ENCODE data around the gene CT55.
"Not testable (repeated sequence)": the region's sequence is repeated elsewhere in the genome, so short reads cannot be mapped to it uniquely, and the experiment has no call there.

Gene CT55, protein sequence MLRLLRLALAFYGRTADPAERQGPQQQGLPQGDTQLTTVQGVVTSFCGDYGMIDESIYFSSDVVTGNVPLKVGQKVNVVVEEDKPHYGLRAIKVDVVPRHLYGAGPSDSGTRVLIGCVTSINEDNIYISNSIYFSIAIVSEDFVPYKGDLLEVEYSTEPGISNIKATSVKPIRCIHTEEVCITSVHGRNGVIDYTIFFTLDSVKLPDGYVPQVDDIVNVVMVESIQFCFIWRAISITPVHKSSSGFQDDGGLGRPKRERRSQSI

DNA sequence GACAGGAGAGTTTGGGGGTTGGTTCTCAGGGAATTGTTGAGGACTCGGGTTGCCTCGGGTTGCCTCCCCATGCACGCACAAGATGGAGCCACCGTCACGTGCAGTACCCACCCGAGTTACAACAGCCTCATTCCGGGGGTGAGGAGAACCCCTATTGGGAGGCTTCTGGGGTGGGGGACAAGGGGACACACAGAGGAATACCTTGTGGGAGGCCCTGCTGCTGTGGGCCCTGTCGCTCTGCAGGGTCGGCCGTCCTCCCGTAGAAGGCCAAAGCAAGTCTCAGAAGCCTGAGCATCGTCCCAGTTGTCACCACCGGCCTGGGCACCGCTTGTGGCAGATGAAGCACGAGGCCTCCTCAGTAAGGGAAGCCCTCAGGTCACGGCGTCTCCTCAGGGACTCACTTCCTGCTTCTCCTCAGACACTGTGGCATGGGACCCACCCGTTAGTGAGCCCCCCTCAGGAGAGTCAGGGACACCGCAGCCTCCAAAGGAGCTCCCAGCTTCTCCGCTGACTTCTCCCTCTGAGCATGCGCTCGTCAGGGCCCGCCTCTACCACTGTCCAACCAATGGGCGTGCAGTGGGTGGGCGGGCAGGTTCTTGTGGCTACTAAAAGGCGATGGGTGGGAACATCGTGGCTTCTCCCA lies at the start of gene CT55:
TSS of gene CT55 (minus strand) at position 522 of the 643 bp plus-strand sequence. CDS start at position 295, 227 bp downstream.
- Mint-ChIP-seq H3K36me3 (ENCODE audit: insufficient read depth) (no peaks in the 10 kb centered on the region), H3K27ac (ENCODE audit: low read depth) (no peak within 1 kb of the TSS), H3K4me1 (peaks cover 5% of the 10 kb centered on the region), H3K4me3 (no peak within 1 kb of the TSS), H3K27me3 (peaks cover 16% of the 10 kb centered on the region), H3K9me3 (no peaks in the 10 kb centered on the region)
- ATAC-seq (replicated peaks; ENCODE audit: extremely low read depth, poor library complexity, severe bottlenecking), result no peak
- DNase-seq (ENCODE audit: low spot score in 2 of 2), result no peak

DNA sequence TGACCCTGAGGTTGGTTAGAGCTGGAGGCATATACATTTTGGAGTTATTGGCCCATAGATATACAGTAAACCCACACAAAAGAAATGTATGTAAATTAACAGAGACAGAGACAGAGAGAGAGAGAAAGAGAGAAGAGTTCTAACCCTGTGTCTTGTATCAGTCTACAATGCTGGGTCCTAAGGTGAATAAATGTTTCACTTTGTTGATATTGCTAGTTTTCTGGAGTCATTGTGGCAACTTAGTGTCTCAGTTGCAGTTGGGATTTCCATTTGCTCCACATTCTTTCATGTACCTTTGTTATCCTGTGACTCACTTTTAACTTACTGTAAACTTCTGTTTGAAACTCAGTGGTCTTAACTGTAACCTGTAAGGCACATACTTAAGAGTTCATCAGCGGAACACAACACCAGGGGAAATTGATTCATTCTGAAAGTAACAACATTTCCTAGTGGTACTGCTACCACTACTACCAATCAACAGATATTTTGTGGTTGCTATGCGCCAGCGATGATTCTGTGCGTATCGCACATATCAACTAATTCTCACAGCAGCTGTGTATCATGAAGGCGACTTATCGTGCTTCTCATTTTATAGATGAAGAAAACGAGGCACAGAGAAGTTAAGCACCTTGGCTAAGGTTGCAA lies 42.1 kb upstream of the CT55 start:
- no peak for DNase-seq (ENCODE audit: low spot score in 2 of 2)
- H3K9me3 Mint-ChIP-seq, result no peaks in the 10 kb centered on the region
- ATAC-seq (replicated peaks; ENCODE audit: extremely low read depth, poor library complexity, severe bottlenecking), result peak; percentile 40
- H3K4me3 Mint-ChIP-seq, result no peak overlapping the region
- H3K27ac Mint-ChIP-seq (ENCODE audit: low read depth), result no peak overlapping the region
- H3K36me3 Mint-ChIP-seq (ENCODE audit: insufficient read depth), result no peaks in the 10 kb centered on the region
- no peaks in the 10 kb centered on the region for H3K4me1 Mint-ChIP-seq
- peaks cover 10% of the 10 kb centered on the region for H3K27me3 Mint-ChIP-seq

DNA sequence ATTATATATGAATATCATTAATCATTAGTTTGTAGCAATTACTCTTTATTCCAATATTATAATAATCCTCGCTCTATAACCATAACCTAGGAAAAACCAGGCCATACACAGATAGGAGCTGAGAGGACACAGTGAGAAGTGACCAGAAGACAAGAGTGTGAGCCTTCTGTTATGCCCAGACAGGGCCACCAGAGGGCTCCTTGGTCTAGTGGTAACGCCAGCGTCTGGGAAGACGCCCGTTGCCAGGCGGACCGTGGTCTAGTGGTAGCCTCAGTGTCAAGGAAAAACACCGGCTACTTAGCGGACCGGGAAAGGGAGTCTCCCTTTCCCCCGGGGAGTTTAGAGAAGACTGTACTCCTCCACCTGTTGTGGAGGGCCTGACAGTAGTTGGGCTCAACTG lies 35.2 kb upstream of the CT55 start:
- H3K9me3 Mint-ChIP-seq; DNase-seq (ENCODE audit: low spot score in 2 of 2); H3K27ac Mint-ChIP-seq (ENCODE audit: low read depth); H3K36me3 Mint-ChIP-seq (ENCODE audit: insufficient read depth); ATAC-seq (replicated peaks; ENCODE audit: extremely low read depth, poor library complexity, severe bottlenecking); H3K4me3 Mint-ChIP-seq; H3K4me1 Mint-ChIP-seq: not testable (repeated sequence)
- peaks cover 26% of the 10 kb centered on the region for H3K27me3 Mint-ChIP-seq

DNA sequence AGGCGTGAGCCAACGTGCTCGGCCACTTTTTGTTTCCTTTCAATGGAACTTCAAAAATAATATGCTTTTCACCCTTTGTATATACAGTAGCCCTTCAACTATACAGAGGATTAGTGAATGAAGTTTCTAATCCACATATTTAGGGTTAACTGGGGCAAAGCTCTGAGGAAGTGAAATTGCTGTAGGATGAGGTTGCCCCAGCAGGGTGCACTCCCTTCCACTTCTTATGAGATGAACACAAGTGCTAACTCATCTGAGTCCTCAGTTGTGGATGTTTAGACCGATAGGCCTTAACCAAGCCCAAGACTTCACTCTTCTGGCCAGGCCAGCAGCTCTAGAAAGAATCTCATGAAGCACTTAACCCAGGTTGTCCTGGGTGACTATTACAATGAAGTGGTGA lies 29.1 kb upstream of the CT55 start:
- peaks cover 34% of the 10 kb centered on the region for H3K27me3 Mint-ChIP-seq
- no peaks in the 10 kb centered on the region for H3K36me3 Mint-ChIP-seq (ENCODE audit: insufficient read depth)
- no peak overlapping the region for H3K27ac Mint-ChIP-seq (ENCODE audit: low read depth)
- H3K4me3 Mint-ChIP-seq, result no peak overlapping the region
- DNase-seq (ENCODE audit: low spot score in 2 of 2), result no peak
- no peaks in the 10 kb centered on the region for H3K4me1 Mint-ChIP-seq
- ATAC-seq (replicated peaks; ENCODE audit: extremely low read depth, poor library complexity, severe bottlenecking), result no peak
- no peaks in the 10 kb centered on the region for H3K9me3 Mint-ChIP-seq

DNA sequence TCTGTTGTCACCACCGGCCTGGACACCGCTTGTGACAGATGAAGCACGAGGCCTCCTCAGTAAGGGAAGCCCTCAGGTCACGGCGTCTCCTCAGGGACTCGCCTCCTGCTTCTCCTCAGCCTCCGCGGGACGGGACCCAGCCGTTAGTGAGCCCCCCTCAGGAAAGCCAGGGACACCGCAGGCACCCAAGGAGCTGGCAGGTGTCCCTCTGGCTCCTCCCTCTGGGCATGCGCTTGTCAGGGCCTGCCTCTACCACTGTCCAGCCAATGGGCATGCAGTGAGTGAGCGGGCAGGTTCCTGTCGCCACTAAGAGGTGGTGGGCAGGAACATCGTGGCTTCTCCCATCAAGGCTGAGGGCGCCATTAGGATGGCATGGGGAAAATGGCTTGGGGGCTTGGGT lies 23.5 kb upstream of the CT55 start:
- peaks cover 19% of the 10 kb centered on the region for H3K27me3 Mint-ChIP-seq
- no peak for DNase-seq (ENCODE audit: low spot score in 2 of 2)
- no peaks in the 10 kb centered on the region for H3K9me3 Mint-ChIP-seq
- no peaks in the 10 kb centered on the region for H3K4me1 Mint-ChIP-seq
- H3K27ac Mint-ChIP-seq (ENCODE audit: low read depth), result no peak overlapping the region
- ATAC-seq (replicated peaks; ENCODE audit: extremely low read depth, poor library complexity, severe bottlenecking), result no peak
- no peaks in the 10 kb centered on the region for H3K36me3 Mint-ChIP-seq (ENCODE audit: insufficient read depth)
- no peak overlapping the region for H3K4me3 Mint-ChIP-seq

DNA sequence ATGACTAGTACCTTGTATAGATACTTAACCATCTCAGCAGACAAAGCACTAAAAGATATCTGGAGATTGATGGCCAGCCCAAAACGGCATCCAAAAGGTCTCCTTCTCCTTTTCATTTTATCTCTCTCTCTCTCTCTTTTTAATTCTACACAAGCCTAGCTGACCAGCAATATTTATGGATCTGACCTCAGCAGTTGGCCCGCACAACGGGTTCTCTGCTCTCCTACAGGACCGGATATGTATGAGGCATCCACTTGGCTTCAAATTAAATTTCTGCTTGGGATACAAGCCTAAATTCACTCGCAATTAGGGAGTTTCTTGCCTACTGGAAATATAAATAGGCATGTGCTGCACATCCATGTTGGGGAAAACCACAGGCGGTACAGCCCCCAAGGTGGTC lies 22.5 kb upstream of the CT55 start:
- H3K36me3 Mint-ChIP-seq (ENCODE audit: insufficient read depth), result no peaks in the 10 kb centered on the region
- ATAC-seq (replicated peaks; ENCODE audit: extremely low read depth, poor library complexity, severe bottlenecking) (no peak), DNase-seq (ENCODE audit: low spot score in 2 of 2) (no peak)
- no peak overlapping the region for H3K27ac Mint-ChIP-seq (ENCODE audit: low read depth)
- no peaks in the 10 kb centered on the region for H3K4me1 Mint-ChIP-seq
- H3K4me3 Mint-ChIP-seq, result no peak overlapping the region
- H3K27me3 Mint-ChIP-seq, result peaks cover 28% of the 10 kb centered on the region
- no peaks in the 10 kb centered on the region for H3K9me3 Mint-ChIP-seq

DNA sequence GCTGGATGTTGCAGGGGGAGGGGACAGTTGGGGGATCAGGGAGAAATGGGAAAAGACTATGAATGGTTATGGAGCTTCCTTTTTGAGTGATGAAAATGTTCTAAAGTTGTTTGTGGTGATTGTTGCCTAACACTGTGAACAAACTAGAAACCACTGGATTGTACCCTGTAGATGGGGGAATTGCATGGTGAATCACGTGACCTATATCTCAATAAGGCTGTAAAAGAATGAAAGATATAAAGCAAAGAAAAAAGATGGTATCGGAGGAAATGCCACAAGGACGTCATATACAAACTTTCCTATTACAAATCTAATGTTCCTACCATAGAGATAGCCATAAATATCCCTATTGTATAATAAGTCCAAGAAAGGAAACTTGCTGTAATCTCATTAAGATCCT lies 20.6 kb upstream of the CT55 start:
- Mint-ChIP-seq H3K27me3 (peaks cover 35% of the 10 kb centered on the region), H3K9me3 (no peaks in the 10 kb centered on the region), H3K4me3 (no peak overlapping the region), H3K4me1 (no peaks in the 10 kb centered on the region), H3K27ac (ENCODE audit: low read depth) (no peak overlapping the region), H3K36me3 (ENCODE audit: insufficient read depth) (no peaks in the 10 kb centered on the region)
- no peak for ATAC-seq (replicated peaks; ENCODE audit: extremely low read depth, poor library complexity, severe bottlenecking)
- DNase-seq (ENCODE audit: low spot score in 2 of 2), result no peak

DNA sequence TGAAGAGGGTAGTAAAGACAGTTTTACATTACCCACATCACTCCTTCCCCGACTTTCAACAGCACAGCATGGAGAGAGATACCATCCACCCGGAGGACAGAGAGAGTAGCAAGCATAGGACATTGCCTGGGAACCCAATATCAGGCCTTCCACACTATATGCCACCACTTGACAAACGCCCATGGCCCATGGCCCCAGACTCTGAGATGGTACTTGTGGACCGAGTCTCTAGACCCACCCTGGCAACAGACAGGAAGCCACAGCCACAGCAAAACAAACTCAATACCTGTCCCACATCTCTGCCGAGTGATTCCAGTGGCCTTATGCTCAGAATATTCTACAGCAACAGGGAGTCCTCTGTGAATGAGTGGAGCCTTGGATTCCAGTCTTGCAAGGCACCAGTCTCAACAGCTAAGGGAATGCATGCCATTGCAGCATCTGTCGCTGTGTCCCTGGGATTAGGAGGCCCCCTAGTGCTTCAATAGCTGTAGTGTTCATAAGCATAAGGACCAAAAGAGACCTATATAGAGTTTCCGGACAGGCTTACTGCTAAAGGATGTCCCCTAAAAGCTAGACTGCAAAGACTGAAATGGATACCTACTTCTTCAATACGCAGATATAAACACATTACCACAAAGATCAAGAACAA lies 14.7 kb upstream of the CT55 start:
- H3K27ac Mint-ChIP-seq (ENCODE audit: low read depth), result no peak overlapping the region
- no peaks in the 10 kb centered on the region for H3K4me1 Mint-ChIP-seq
- H3K36me3 Mint-ChIP-seq (ENCODE audit: insufficient read depth), result no peaks in the 10 kb centered on the region
- ATAC-seq (replicated peaks; ENCODE audit: extremely low read depth, poor library complexity, severe bottlenecking), result peak; percentile 60
- no peaks in the 10 kb centered on the region for H3K9me3 Mint-ChIP-seq
- peaks cover 71% of the 10 kb centered on the region for H3K27me3 Mint-ChIP-seq
- no peak for DNase-seq (ENCODE audit: low spot score in 2 of 2)
- H3K4me3 Mint-ChIP-seq, result no peak overlapping the region

DNA sequence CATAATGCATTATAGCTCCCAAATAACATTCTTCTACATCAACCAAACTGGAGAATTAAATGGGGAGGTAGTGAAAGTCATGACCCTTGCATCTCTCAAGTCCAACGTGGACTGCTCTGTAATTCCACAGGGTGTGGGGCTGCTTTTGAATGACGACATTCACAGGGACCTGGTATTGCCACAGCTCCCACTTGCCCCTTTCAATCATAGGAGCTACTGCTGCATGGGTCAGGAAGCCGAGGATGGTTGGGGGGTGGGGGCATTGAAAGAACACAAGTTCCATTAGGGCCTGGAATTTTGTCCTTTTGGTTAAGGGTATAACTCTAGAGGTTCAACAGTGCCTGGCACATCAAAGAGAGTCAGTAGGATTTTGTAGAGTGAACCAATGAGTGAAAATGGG lies 7.4 kb upstream of the CT55 start:
- H3K27me3 Mint-ChIP-seq, result peaks cover 31% of the 10 kb centered on the region

DNA sequence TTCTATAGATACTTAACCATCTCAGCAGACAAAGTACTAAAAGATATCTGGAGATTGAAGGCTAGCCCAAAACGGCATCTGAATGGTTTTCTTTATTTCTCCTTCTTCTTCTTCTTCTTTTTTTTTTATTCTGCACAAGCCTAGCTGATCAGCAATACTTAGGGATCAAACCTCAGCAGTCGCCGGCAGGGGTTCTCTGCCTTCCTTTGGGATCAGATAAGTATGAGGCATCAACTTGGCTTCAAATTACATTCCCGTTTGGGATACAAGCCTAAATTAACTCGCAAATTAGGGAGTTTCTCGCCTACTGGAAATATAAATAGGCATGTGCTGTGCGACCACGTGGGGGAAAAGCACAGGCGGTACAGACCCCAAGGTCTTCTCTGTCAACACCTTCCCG lies 730 bp downstream of the CT55 start:
- Mint-ChIP-seq H3K27ac (ENCODE audit: low read depth) (no peak overlapping the region), H3K4me3 (no peak overlapping the region), H3K27me3 (peaks cover 16% of the 10 kb centered on the region), H3K4me1 (peaks cover 5% of the 10 kb centered on the region), H3K36me3 (ENCODE audit: insufficient read depth) (no peaks in the 10 kb centered on the region), H3K9me3 (no peaks in the 10 kb centered on the region)
- ATAC-seq (replicated peaks; ENCODE audit: extremely low read depth, poor library complexity, severe bottlenecking) (no peak), DNase-seq (ENCODE audit: low spot score in 2 of 2) (no peak)

More for the DNA sequence above, 7.4 kb upstream of the CT55 start:
- Mint-ChIP-seq H3K27ac (ENCODE audit: low read depth) (no peak overlapping the region), H3K9me3 (no peaks in the 10 kb centered on the region), H3K4me1 (no peaks in the 10 kb centered on the region), H3K4me3 (no peak overlapping the region), H3K36me3 (ENCODE audit: insufficient read depth) (no peaks in the 10 kb centered on the region)
- ATAC-seq (replicated peaks; ENCODE audit: extremely low read depth, poor library complexity, severe bottlenecking) (no peak), DNase-seq (ENCODE audit: low spot score in 2 of 2) (no peak)

DNA sequence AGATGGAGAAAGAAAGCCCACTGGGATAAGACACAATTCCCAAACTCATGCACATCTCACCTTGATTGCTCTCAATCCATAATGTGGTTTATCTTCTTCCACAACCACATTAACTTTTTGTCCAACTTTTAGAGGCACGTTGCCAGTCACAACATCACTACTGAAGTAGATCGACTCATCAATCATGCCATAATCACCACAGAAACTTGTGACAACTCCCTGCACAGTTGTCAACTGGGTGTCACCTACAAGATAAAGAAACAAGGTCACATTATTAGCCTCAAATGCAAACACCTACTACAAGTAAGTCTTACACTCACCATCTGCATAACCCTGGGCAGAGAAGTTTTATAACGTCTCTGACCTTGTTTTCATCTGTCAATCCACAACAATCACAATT lies 1.7 kb downstream of the CT55 start:
- not testable (repeated sequence) for H3K4me3 Mint-ChIP-seq; H3K27ac Mint-ChIP-seq (ENCODE audit: low read depth); H3K36me3 Mint-ChIP-seq (ENCODE audit: insufficient read depth); H3K9me3 Mint-ChIP-seq; H3K4me1 Mint-ChIP-seq; DNase-seq (ENCODE audit: low spot score in 2 of 2); ATAC-seq (replicated peaks; ENCODE audit: extremely low read depth, poor library complexity, severe bottlenecking)
- peaks cover 16% of the 10 kb centered on the region for H3K27me3 Mint-ChIP-seq

DNA sequence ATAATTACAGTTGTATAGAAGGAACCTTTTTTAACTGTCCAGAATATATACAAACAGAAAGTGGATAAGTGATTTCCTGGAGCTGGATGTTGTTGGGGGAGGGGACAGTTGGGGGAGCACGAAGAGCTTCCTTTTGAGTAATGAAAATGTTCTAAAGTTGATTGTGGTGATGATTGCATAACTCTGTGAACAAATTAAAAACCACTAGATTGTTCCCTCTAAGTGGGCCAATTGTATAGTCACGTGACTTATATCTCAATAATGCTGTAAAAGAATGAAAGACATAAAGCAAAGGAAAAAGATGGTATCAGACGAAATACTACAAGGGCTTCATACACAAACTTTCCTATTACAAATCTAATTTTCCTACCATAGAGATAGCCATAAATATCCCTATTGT lies 2.7 kb downstream of the CT55 start:
- no peaks in the 10 kb centered on the region for H3K9me3 Mint-ChIP-seq
- DNase-seq (ENCODE audit: low spot score in 2 of 2), result no peak
- peaks cover 6% of the 10 kb centered on the region for H3K27me3 Mint-ChIP-seq
- no peak overlapping the region for H3K27ac Mint-ChIP-seq (ENCODE audit: low read depth)
- H3K4me3 Mint-ChIP-seq, result no peak overlapping the region
- ATAC-seq (replicated peaks; ENCODE audit: extremely low read depth, poor library complexity, severe bottlenecking), result no peak
- no peaks in the 10 kb centered on the region for H3K36me3 Mint-ChIP-seq (ENCODE audit: insufficient read depth)
- H3K4me1 Mint-ChIP-seq, result peaks cover 5% of the 10 kb centered on the region

DNA sequence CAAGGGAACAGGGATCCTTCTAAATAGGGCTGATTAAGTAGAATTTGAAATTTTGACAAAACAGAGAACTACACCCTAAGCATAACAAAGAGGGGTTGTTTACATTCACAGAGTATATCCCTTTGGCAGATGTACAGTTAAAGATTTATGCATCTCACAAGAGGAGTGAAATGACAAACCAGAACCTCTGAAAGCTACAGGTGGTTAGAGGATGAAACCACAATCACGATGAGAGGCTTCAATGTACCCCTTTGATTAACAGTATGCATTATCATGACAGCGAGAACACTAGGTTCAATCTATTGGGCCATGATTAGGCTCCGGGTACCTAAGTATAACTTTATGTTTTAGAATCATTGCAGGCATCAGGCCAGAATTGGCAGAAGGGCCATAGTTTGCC lies 16.5 kb downstream of the CT55 start:
- not testable (repeated sequence) for ATAC-seq (replicated peaks; ENCODE audit: extremely low read depth, poor library complexity, severe bottlenecking); H3K36me3 Mint-ChIP-seq (ENCODE audit: insufficient read depth); H3K27ac Mint-ChIP-seq (ENCODE audit: low read depth); DNase-seq (ENCODE audit: low spot score in 2 of 2); H3K4me3 Mint-ChIP-seq; H3K9me3 Mint-ChIP-seq; H3K4me1 Mint-ChIP-seq; H3K27me3 Mint-ChIP-seq

All from central memory CD8-positive, alpha-beta T cell (primary cell).